ENCODE data around the gene ELL3.
"Not testable (repeated sequence)": the region's sequence is repeated elsewhere in the genome, so short reads cannot be mapped to it uniquely, and the experiment has no call there.

Gene ELL3

GRCh38 chr15:43776718-43777266, at the start of gene ELL3:
ELL3 (minus strand) TSS chr15:43776966; CDS start chr15:43776901, 65 bp downstream.
- no peak for DNase-seq
- in situ Hi-C loops (cut with MboI; ENCODE audit: low pct_unique_long_range_greater_than_20kb, low sequenced_read_pairs), result no loop called here

- DNase-seq, result no peak
- in situ Hi-C loops (cut with MboI; ENCODE audit: low pct_unique_long_range_greater_than_20kb, low sequenced_read_pairs), result no loop called here
These were observed 49.3 kb upstream of the ELL3 start for GRCh38 chr15:43826029-43826507.

- DNase-seq; in situ Hi-C loops (cut with MboI; ENCODE audit: low pct_unique_long_range_greater_than_20kb, low sequenced_read_pairs): not testable (repeated sequence)
These were observed 48.5 kb upstream of the ELL3 start for GRCh38 chr15:43825305-43825704.

GRCh38 chr15:43824302-43825246, 47.8 kb upstream of the ELL3 start, which contains the start of gene MFAP1:
MFAP1 (minus strand) TSS chr15:43824690; CDS start chr15:43824569, 121 bp downstream.
- peak; percentile 96 for DNase-seq
- in situ Hi-C loops (cut with MboI; ENCODE audit: low pct_unique_long_range_greater_than_20kb, low sequenced_read_pairs), result no loop called here

GRCh38 chr15:43821505-43821904, 44.7 kb upstream of the ELL3 start:
- in situ Hi-C loops (cut with MboI; ENCODE audit: low pct_unique_long_range_greater_than_20kb, low sequenced_read_pairs), result no loop called here
- no peak for DNase-seq

- DNase-seq; in situ Hi-C loops (cut with MboI; ENCODE audit: low pct_unique_long_range_greater_than_20kb, low sequenced_read_pairs): not testable (repeated sequence)
These were observed 38.3 kb upstream of the ELL3 start for GRCh38 chr15:43815064-43815463.

GRCh38 chr15:43808960-43809678, 32.4 kb upstream of the ELL3 start:
- no peak for DNase-seq
- in situ Hi-C loops (cut with MboI; ENCODE audit: low pct_unique_long_range_greater_than_20kb, low sequenced_read_pairs), result no loop called here

- in situ Hi-C loops (cut with MboI; ENCODE audit: low pct_unique_long_range_greater_than_20kb, low sequenced_read_pairs), result no loop called here
- no peak for DNase-seq
These were observed 31.7 kb upstream of the ELL3 start for GRCh38 chr15:43808435-43808950.

- DNase-seq; in situ Hi-C loops (cut with MboI; ENCODE audit: low pct_unique_long_range_greater_than_20kb, low sequenced_read_pairs): not testable (repeated sequence)
These were observed 25.9 kb upstream of the ELL3 start for GRCh38 chr15:43802676-43803075.

GRCh38 chr15:43800286-43801141, 23.7 kb upstream of the ELL3 start, which contains the start of gene HYPK:
HYPK (plus strand) TSS chr15:43800599; CDS start chr15:43800623, 24 bp downstream.
- peak; percentile 95 for DNase-seq
- in situ Hi-C loops (cut with MboI; ENCODE audit: low pct_unique_long_range_greater_than_20kb, low sequenced_read_pairs), result no loop called here

- in situ Hi-C loops (cut with MboI; ENCODE audit: low pct_unique_long_range_greater_than_20kb, low sequenced_read_pairs), result no loop called here
- no peak for DNase-seq
These were observed 23.1 kb upstream of the ELL3 start, which contains the start of gene SERINC4 for GRCh38 chr15:43799945-43800285. SERINC4 (minus strand) TSS chr15:43800220; CDS start chr15:43799986, 234 bp downstream.

GRCh38 chr15:43799209-43799944, 22.6 kb upstream of the ELL3 start:
- no peak for DNase-seq

GRCh38 chr15:43796566-43796965, 19.8 kb upstream of the ELL3 start:
- no peak for DNase-seq
- in situ Hi-C loops (cut with MboI; ENCODE audit: low pct_unique_long_range_greater_than_20kb, low sequenced_read_pairs), result no loop called here

More at GRCh38 chr15:43799209-43799944, 22.6 kb upstream of the ELL3 start:
- in situ Hi-C loops (cut with MboI; ENCODE audit: low pct_unique_long_range_greater_than_20kb, low sequenced_read_pairs), result no loop called here

- in situ Hi-C loops (cut with MboI; ENCODE audit: low pct_unique_long_range_greater_than_20kb, low sequenced_read_pairs), result no loop called here
- no peak for DNase-seq
These were observed 19.2 kb upstream of the ELL3 start for GRCh38 chr15:43795997-43796396.

GRCh38 chr15:43795197-43795596, 18.4 kb upstream of the ELL3 start:
- in situ Hi-C loops (cut with MboI; ENCODE audit: low pct_unique_long_range_greater_than_20kb, low sequenced_read_pairs), result no loop called here
- DNase-seq, result no peak

- in situ Hi-C loops (cut with MboI; ENCODE audit: low pct_unique_long_range_greater_than_20kb, low sequenced_read_pairs), result no loop called here
- DNase-seq, result no peak
These were observed 17.7 kb upstream of the ELL3 start for GRCh38 chr15:43794269-43795037.

- DNase-seq, result no peak
- in situ Hi-C loops (cut with MboI; ENCODE audit: low pct_unique_long_range_greater_than_20kb, low sequenced_read_pairs), result no loop called here
These were observed 16.9 kb upstream of the ELL3 start for GRCh38 chr15:43793647-43794046.

Data from KBM-7 (cell line).